IPS DF 4.7 (cell line): ENCODE results near the gene PPA1.
"Not testable (repeated sequence)": the region's sequence is repeated elsewhere in the genome, so short reads cannot be mapped to it uniquely, and the experiment has no call there.

Source experiments
- DNase-seq: peaks from one replicate; pipeline ENCODE4 v3.0.0-alpha.2; 2013; ENCODE audit warnings: low spot score; ENCODE audit errors: extremely low read depth

The PPA1 gene

DNA sequence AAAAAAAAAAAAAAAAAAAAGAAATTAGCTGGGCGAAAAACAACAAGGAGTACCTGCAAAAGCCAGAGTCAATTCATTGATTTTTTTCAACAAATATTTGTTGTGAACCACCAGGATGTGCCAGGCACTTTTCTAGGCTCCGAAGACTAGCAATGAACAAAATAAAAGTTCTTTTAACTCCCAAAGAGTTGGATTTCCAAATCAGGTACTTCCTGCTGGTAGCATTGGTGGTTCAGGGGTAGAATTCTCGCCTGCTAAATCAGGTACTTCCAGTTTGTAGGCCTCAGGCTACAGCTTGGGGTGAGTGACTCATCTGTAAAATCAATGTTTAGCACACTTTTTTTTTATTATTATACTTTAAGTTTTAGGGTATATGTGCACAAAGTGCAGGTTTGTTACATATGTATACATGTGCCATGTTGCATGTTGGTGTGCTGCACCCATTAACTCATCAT lies 10.9 kb downstream of the PPA1 start:
- DNase-seq = no peak

DNA sequence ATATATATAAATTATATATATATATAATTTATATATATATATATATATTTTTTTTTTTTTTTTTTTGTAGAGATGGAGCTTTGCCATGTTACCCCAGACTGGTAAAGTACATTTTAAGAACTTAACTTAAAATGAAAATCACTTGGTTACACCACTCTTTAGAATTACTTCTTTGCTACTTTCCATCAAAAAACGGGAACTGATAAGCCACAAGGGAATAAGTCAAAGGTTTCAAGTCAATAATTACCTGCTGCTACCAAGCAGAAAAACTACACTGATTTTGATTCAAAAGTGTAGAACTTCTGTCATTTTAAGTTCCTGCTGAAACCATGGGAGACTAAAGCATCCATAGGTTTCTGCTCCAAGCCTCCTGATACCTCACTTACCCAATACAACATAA lies 12.2 kb downstream of the PPA1 start:
- DNase-seq = no peak

DNA sequence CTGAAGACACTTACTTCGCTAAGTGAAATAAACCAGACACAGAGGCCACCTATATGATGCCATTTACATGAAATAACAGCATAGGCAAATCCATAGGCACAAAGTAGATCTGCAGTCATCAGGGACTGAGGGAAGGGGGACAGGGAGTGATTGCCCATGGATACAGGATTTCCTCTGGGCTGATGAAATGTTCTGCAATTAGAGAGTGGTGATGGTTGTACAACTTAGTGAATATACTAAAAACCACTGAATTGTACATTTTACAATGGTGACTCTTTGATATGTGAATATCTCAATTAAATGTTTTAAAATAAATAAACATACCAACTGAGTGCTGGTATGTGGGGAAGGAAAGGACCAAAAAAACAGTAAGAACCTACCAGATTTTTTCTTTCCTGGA lies 20.4 kb downstream of the PPA1 start:
- no peak for DNase-seq

DNA sequence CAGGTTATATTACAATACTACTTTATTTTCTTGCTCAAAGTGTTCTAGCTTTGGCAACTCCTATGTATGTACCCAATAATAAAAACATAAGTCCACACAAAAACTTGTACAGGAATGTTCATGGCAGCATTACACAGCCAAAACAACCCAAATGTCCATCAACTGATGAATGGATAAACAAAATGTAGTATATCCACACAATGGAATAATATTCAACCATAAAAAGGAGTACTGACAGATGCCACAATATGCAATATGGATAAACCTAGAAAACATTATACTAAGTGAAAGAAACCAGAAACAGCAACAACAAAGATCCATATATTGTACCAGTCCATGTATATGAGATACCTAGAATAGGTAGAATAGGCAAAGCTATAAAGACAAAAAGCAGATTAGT lies 21.0 kb downstream of the PPA1 start:
- DNase-seq = no peak

DNA sequence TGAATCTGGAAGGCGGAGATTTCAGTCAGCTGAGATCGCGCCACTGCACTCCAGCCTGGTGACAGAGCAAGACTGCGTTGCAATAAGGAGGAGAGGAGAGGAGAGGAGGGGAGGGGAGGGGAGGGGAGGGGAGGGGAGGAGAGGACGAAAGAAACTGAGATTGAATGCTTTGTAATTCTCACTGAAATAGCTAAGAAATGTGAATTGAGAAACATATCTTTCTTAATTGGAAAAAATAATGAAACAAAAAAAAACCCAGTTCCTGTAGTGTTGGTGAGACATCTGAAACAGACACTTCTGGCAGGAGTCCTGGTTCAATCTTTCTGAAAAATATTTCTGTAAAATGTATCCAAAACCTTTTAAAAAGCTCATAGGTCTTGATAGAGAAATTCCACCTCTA lies 26.5 kb downstream of the PPA1 start:
- DNase-seq = no peak

DNA sequence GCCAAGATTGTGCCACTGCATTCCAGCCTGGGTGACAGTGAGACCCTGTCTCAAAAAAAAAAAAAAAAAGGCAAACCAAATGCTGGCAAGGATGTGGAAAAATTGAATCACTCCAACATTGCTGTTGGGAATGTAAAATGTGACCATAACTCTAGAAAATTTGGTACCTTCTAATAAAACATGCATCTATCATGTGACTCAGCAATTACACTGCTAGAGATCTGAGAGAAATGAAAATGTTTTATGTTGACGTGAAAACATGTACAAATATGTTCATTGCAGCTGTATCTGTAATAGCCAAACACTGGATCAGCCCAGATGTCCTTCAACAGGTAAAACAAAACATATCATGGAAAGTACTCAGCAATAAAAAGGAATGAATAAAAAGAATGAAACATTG lies 32.1 kb downstream of the PPA1 start:
- DNase-seq = no peak

DNA sequence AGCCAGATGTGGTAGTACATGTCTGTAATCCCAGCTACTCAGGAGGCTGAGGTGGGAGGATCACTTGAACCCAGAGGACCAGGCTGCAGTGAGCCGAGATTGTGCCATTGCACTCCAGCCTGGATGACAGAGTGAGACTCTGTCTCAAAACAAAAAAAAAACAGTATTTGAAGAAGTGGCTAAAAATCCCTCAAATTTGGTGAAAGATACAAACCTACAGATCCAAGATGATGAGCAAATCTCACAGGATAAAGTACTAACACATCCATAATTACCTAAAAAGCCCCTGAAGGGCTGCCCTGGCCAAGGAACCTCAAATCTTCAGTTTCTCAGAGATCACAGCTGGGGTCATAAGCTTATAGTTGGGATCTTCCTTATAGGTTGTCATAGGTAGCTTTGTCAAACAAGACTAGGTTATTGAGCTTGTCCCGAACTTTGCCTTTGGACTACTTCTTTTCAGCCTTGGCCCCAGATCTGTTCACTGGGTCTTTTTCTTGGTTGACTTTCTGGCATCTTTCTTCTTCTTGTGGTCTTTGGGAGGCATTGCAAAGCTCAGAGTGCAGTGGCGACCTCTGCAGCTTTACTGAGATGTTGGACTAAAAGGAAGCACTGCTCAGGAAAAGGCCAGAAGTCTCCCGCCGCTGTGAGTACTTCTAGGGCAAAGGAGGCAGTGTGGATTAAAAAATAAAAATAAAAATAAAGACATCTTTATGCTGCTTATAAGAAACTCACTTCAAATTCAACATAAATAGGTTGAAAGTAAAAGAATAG lies 34.3 kb downstream of the PPA1 start:
- no peak for DNase-seq

DNA sequence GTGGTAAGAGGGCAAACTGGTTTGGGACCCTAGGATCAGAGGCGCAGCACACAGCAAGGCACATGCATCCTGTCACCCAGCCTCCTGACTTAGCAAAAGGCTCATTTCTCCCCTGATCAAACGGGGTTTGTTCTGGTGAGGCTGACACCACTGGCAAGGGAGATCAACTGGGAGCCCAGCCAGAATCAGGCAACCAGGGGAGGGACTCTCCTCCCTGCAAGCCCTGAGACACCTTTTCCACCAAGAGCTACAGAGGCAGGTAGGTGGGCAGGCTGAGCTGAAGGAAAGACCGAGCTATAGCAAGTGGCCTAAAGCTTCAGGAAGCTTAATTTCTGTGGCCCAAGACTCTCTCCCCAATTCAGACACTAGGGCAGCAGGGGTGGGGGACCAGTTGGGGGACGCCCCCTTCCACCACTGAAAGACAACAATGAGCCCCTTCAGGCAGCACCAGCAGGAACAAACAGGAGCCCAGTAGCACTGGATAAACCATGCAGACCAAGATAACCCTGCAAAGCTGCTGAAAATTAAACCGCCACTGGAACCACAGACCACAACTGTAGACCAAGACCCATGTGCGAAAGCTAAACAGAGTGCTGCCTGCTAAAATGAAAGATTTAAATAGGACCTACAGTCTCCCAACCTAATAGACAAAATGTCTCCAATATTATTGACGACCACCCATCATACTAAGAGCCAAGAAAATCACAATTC lies 35.8 kb downstream of the PPA1 start:
- DNase-seq = no peak

DNA sequence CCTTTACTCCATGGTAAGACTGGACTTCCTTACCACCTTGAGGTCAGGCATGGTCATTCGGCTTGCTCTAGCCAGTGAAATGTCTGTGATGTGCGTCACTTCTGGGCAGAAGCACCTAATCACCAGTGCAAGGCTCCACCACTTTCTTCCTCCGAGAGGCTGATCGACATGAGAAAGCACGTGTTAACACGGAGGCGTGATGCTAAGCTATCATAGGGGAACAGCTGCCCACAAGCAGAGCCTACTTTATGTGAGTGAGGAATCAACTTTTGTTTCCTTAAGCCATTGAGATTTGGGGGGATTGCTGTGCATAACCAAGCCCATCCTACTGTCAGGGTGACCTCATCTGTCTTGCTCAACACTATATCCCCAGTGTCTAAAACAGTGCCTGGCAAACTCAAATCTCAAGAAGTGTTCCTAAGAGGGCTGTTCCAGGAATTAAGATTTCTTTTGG lies 39.8 kb downstream of the PPA1 start:
- no peak for DNase-seq

DNA sequence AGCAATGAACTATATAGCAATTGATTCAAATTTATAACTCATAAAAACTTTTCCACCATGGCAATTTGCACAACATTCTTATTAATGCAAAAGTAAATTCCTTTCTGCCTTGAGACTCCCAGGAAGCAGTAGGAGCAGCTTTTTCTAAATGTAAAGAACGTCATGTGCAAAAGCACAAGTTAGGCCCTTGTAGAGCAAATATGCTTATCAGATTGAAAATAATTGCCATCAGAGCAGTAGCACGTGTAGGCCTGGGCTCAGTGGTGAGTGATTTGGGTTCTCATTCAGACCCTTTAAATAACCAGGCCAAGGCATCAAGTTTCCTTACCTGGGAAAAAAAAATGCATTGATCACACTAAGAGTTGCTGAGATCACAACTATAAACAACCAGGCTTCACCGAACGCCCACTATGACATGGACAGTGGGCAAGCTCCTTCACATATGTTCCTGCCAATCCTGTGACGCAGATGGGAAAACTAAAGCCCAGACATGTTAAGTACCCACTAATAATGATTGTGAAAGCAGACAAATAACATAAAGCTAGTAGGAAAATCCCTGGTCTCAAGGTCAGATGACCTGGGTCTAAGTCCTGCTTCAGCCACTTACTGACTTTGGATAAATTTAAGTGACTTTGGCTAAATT lies 40.8 kb downstream of the PPA1 start:
- DNase-seq = no peak

DNA sequence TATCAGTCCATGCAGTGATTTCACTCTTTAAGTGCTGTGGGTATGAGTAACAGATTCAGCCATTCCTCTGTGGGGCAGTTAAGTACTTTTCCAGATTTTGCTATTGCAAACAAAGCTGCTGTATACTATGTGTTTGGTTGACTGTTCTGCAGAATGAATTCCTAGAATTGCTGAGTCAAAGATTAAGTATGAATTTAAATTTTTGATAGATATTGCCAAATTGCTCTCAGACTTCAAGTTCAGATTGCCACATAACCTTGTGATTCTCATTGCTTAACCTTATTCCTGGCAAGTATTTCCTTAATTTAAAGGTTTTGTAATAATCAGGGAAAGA lies 41.3 kb downstream of the PPA1 start:
- no peak for DNase-seq

DNA sequence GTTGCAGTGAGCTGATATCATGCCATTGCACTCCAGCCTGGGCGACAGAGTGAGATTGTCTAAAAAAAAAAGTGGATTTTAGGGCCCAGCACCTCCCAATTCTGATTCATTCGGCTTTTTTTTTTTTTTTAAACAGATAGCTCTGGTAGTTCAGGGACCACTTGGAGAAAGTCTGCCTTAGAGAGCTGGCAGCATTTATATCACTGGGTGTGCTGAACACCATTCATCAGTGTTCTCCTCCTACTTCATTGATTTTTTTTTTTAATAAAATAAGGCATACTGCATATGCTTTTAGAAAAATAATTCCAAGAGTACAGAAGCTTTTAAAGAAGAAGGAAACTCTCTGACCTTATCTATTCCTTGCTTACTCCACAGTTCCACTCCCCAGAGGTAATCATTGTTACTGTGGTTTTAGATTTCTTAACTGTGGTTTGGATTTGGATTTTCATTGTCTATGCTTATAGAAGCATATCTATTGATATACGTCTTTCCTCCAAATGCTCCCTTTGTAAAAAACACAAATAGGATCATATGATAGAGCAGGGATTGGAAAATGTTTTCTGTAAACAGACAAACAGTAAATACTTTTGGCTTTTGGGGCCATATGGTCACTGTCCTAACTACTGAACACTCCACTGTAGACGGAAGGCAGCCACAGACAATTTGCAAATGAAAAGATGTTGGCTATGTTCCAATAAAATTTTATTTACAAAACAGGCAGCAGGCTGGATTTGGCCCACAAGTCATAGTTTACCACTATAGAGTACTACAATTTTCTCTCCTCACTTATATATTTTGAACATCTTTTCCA lies 41.9 kb downstream of the PPA1 start:
- DNase-seq = no peak

DNA sequence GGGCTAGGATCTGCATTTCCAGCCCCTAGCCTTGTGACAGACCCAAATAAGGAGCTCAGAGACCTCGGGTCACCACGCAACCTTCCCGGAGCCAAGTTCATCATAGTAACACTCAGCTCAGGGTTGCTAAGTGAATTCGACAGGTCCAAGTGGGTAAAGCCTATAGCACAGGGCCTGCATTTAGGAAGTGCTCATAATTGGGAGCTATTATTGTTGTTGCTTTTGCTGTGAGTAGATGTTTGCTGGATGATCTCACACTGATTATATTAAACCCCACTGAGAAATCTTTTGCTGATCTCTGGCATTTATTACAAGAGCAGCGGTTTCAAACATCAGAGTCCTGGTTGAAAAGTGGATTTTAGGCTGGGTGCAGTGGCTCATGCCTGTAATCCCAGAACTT lies 42.6 kb downstream of the PPA1 start:
- DNase-seq = no peak

DNA sequence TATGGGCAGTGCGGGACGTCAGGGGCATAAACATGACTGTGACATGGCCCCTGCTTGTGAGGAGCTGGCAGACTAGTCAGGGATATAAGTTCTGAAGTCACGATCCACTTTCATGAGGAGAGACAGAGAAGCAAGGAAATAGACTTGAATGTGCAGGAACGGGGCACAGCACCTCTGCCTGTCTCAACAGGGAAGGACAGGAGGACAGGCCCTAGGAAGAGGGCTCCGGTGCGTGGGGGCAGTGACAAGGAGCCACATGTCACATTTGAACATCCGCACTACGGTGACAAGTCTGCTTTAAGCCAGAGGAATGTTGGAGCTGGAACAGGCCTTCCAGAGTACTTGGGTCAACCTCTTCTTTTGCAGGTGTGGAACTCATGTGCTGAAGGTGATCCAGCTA lies 43.1 kb downstream of the PPA1 start:
- no peak for DNase-seq

DNA sequence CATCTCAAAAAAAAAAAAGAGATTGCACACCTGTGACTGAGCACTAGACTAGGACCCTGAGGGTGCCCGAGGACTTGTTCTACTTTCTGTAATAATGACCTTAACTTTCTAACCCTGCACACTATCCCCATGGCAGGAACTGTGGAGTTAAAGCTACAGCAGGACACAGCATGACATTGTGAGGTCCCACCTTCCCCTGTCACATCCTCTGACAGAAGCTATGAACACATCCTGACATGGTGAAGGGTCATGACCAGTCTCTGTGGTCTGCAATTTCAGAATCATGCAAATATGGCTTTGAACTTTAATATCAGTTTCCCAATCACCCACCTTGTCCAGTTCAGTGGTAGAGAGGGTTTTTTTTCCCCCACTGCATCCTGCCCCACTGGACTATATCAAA lies 44.5 kb downstream of the PPA1 start:
- no peak for DNase-seq

DNA sequence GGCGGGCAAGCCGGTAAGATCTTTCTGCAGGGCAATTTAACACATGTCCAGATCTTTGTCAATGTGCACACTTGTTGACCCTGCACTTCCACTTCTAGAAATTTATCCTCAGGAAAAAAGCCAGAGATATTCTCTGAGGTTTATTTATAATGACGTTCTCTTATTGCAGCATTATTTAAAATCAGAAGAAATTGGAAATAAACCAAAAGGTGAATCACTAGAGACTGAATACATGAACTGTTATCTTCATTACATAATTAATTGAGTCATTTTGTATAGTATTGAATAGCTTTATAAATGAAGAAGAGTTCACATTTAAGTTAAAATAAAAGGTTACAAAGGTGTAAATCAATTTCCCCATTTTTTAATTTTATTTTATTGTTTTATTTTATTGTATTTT lies 46.7 kb downstream of the PPA1 start:
- no peak for DNase-seq

DNA sequence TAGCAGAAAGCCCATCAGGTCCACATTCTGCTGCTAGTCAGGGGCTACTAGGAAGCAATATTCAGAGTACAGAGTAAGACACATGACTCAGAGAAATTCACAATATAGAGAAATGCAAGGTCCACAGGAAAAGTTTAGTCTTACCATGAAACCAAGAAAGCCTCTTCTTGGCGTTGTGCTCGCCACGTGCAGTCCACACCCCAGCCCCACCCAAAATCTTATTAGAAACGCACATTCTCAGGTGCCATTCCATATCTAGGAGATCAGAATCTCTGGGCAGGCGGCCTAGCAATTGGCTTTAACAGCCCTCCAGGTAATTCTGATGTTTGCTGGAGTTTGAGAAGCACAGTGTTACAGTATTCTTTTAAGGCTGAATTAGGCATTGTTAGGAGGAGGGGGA lies 47.1 kb downstream of the PPA1 start:
- no peak for DNase-seq

DNA sequence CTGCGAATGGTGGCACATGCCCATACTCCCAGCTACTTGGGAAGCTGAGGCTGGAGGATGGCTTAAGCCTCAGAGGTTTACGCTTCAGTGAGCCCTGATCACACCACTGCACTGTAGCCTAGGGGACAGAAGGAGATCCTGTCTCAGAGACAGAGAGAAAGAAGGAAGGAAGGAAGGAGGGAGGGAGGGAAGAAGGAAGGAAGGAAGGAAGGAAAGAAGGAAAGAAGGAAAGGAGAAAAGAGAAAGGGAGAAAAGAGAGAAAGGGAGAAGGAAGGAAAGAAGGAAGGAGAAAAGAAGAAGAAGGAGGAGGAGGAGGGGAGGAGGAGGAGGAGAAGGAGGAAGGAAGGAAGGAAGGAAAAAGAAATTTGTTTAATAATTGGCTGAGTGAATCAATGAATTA lies 49.9 kb downstream of the PPA1 start:
- no peak for DNase-seq

DNA sequence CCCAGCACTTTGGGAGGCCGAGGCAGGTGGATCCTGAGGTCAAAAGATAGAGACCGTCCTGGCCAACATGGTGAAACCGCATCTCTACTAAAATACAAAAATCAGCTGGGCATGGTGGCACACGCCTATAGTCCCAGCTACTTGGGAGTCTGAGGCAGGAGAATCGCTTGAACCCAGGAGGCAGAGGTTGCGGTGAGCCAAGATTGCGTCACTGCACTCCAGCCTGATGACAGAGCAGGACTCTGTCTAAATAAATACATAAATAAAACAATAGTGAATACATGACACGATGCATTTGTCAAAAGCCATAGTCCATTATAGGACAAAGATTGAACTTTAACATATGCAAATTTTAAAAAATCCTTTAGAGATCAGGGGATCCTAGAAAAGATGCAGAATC lies 54.0 kb downstream of the PPA1 start:
- not testable (repeated sequence) for DNase-seq

DNA sequence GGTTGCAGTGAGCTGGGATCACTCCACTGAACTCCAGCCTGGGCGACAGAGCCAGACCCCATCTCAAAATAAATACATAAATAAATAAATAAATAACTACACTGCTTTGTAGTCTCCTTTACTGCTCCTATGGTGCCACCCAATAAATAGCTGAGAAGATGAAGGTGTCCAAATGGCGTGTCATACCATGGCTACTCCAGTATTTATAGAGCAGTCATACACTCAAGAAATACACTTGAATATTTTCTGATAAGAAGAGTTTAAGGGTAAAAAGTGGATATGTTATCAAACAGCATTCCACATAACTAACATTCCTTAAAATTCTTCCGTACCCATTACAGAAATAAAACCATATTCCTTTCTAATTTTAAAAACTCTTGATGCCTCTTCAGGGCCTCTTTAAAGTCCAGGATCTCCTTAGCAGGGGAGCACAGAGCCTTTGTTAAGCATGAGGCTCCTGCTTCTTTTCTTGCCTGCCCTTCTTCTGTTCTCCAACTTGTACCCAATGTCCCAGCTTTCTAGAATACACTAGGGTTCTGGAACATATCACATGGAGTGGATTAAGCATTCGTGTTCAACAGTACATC lies 55.0 kb downstream of the PPA1 start:
- no peak for DNase-seq

DNA sequence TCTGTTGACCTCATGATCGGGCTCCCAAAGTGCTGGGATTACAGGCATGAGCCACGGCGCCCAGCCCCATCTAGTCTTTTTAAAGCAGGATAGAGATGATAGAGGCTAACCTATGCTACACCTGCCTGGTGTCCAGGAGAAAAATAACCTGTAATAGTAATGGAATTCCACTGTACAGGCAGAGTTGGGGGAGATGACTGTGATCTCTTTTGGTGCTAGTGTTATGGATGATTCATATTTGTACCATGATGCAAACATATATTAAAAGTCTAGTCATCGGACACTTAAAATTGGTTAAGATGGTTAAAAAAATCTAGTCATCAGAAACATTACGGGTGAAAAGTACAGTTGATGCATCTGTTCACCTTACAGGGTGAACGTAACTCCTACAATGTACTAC lies 56.8 kb downstream of the PPA1 start:
- DNase-seq = no peak
